Ovary (tissue), 9 donors: ENCODE data around the gene FNDC5. TPM values are rescaled to one million over a fixed set of nuclear protein-coding genes. Genes with fewer than 3 reads are reported as not detected.

ENCODE experiments used
- DNase-seq, 5 donors: peaks; one replicate each; pipeline ENCODE4 v3.0.0-alpha.2; 2019 to 2020
- H3K27ac ChIP-seq, 2 donors: fragments of 200-600 bp; one replicate each; pipeline versions ENCODE4 v1.5.1 to v1.8.0; 2019 to 2022
- H3K27me3 ChIP-seq: fragments of 200-600 bp; one replicate; pipeline ENCODE4 v1.8.0; 2022
- H3K36me3 ChIP-seq: fragments of 200-600 bp; sonication (generic); one replicate; pipeline ENCODE4 v1.5.1; 2019
- H3K4me1 ChIP-seq: one replicate; pipeline ENCODE4 v1.8.1; 2013; ENCODE audit warnings: mild to moderate bottlenecking, moderate library complexity; ENCODE audit not compliant: insufficient read depth
- H3K4me3 ChIP-seq: fragments of 200-600 bp; sonication (generic); one replicate; pipeline ENCODE4 v1.5.1; 2017
- H3K9me3 ChIP-seq, 2 donors: fragments of 200-600 bp in 1 of 2; sonication (generic) in 1 of 2; one replicate each; pipeline versions ENCODE4 v1.5.1 to v1.8.1; 2013 to 2019; ENCODE audit warnings: mild to moderate bottlenecking in 1 of 2, moderate library complexity in 1 of 2
- CTCF ChIP-seq, 3 donors: fragments of 450-650 bp in 2 of 3; fragments of 200-600 bp in 1 of 3; IDR thresholded peaks; one replicate each; pipeline versions ENCODE4 v1.5.1 to v1.8.0; 2016 to 2022; ENCODE audit warnings: antibody characterized with exemption in 3 of 3, mild to moderate bottlenecking in 1 of 3
- EP300 ChIP-seq: sonication (generic); formaldehyde crosslinking; IDR thresholded peaks from one replicate; pipeline ENCODE4 v1.6.1; 2017; ENCODE audit warnings: antibody characterized with exemption
- POLR2A ChIP-seq: fragments of 450-650 bp; IDR thresholded peaks from one replicate; pipeline ENCODE4 v1.6.1; 2017; ENCODE audit warnings: antibody characterized with exemption, mild to moderate bottlenecking, moderate library complexity
- WGBS, 3 donors: extraction: QIAGEN DNeasy Blood & Tissue Kit in 1 of 3; methylation state at CpG; one replicate each; pipeline versions ENCODE4 v1.1.5 to v1.1.7; 2013 to 2017; 5-methylcytosine and 5-hydroxymethylcytosine counted together
- intact Hi-C, 4 donors: fragments of 100-400 bp; cut with DNase I; formaldehyde crosslinking; loops; one replicate each; pipeline versions ENCODE4 v1.11.0 to v1.15.1; 2022 to 2023
- polyA plus RNA-seq, 2 donors: library from polyadenylated mRNA; stranded (reverse); fragments of 200-250 nt in 1 of 2; fragments of 350-450 nt in 1 of 2; fragmentation: Illumina TruSeq in 1 of 2; extraction: RNeasy Lipid Tissue Mini Kit (QIAGEN cat#74804) in 1 of 2; gene quantifications; one replicate each; pipeline ENCODE4 v1.2.3, GENCODE V29; 2013 to 2014
- total RNA-seq, 7 donors: library from RNA; depleted of rRNA in 2 of 7; stranded (reverse); fragments of >200 nt in 2 of 7; fragmentation: NEBNext Ultra II Directional in 3 of 7; extraction: Animal tissue kit (Norgen Biotek cat#: 25700) in 3 of 7; gene quantifications; one replicate each; pipeline versions ENCODE4 v1.1.0 to v1.2.4, GENCODE V29; 2016 to 2023
- donor health status: DM: no; HTN: no; CAD: no; lungs with moderate emphysema.
- donor health status: DM: no; HTN: no; CAD: no.
- donor health status: Bipolar disorder and iron deficiency.
- donor health status: DM: yes; HTN: yes; CAD: no.
- donor health status: DM: no; HTN: no; CAD: no.
- donor health status: DM: yes; HTN: yes; CAD: no.

The FNDC5 gene
- total and polyA plus RNA-seq, 9 donors: 4.2 to 25.4 (median 12.1) TPM

- no peak for DNase-seq
- Histone ChIP-seq H3K4me3 (no peak overlapping the region), H3K36me3 (no peaks in the 10 kb centered on the region), H3K9me3 (no peaks in the 10 kb centered on the region), H3K4me1 (peaks cover 13% of the 10 kb centered on the region), H3K27ac (no peak overlapping the region), H3K27me3 (no peaks in the 10 kb centered on the region)
- TF ChIP-seq POLR2A (no peak), CTCF (IDR thresholded peaks at IDR 0.05) (no peak), EP300 (no peak)
- WGBS, 3 donors: 66 to 70% (median 67%) methylated on average over 3 of the region's 3 CpGs
- intact Hi-C loops: no loop called here
These were observed 8.6 kb downstream of the FNDC5 start for GRCh38 chr1:32861904-32862695.

DNA sequence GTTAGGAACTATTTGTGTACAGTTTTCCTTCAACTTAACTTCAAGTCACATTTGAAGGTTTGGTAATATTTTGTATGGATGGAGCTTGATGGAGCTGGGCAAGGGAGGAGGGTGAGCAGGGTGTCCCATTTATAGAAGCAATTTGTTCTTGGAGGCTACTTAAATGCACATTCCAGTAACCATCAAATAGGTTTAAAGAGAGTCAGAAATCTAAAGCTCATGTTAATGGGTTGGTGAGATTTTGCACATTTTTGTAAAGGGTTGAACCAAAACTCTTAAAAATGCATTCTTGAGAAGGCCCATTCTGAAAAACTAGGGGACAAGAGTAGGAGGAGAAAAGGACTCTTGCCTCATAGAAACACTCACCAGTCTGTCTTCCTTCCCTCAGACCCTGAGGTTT lies 10.1 kb downstream of the FNDC5 start:
- no peak overlapping the region for H3K27ac ChIP-seq
- TF ChIP-seq EP300: no peak
- no peak for TF ChIP-seq POLR2A
- no peak for TF ChIP-seq CTCF (IDR thresholded peaks at IDR 0.05)
- intact Hi-C loops: no loop called here
- H3K4me1 ChIP-seq: peaks cover 11% of the 10 kb centered on the region
- H3K36me3 ChIP-seq: no peaks in the 10 kb centered on the region
- no peak overlapping the region for H3K4me3 ChIP-seq
- no peaks in the 10 kb centered on the region for H3K9me3 ChIP-seq
- no peak for DNase-seq
- no peaks in the 10 kb centered on the region for H3K27me3 ChIP-seq

- Histone ChIP-seq H3K36me3 (no peaks in the 10 kb centered on the region), H3K4me1 (peaks cover 11% of the 10 kb centered on the region), H3K27ac (no peak overlapping the region), H3K4me3 (no peak overlapping the region), H3K27me3 (no peaks in the 10 kb centered on the region), H3K9me3 (no peaks in the 10 kb centered on the region)
- intact Hi-C loops: no loop called here
- TF ChIP-seq CTCF (IDR thresholded peaks at IDR 0.05) (no peak), POLR2A (no peak), EP300 (no peak)
- 95 to 99% (median 98%) methylated on average over 2 of the region's 2 CpGs for WGBS, 3 donors
- DNase-seq: no peak
These were observed 10.8 kb downstream of the FNDC5 start for GRCh38 chr1:32859915-32860314.

GRCh38 chr1:32858791-32859190 lies 11.9 kb downstream of the FNDC5 start:
- TF ChIP-seq POLR2A (no peak), EP300 (no peak), CTCF (IDR thresholded peaks at IDR 0.05) (no peak)
- peaks cover 9% of the 10 kb centered on the region for H3K4me1 ChIP-seq
- DNase-seq: no peak
- no peak overlapping the region for H3K27ac ChIP-seq
- no peaks in the 10 kb centered on the region for H3K36me3 ChIP-seq
- H3K4me3 ChIP-seq: no peak overlapping the region
- WGBS, 3 donors: 88 to 90% (median 88%) methylated on average over 7 of the region's 7 CpGs
- intact Hi-C loops: no loop called here
- no peaks in the 10 kb centered on the region for H3K27me3 ChIP-seq
- no peaks in the 10 kb centered on the region for H3K9me3 ChIP-seq
